GM21737 (cell line): ENCODE measurements around the gene FITM1.

Experiments
- ATAC-seq: cut with Tn5 transposase; IDR thresholded peaks from one replicate; pipeline ENCODE4 v1.9.1; 2021; ENCODE audit warnings: mild to moderate bottlenecking, moderate library complexity; ENCODE audit not compliant: unreplicated experiment

FITM1 gene

GRCh38 chr14:24179961-24180796 lies 49.7 kb downstream of the FITM1 start:
- no peak for ATAC-seq

- no peak for ATAC-seq
Observed at GRCh38 chr14:24181371-24182077, 51.1 kb downstream of the FITM1 start.
